Left lung (tissue), 10 donors: ENCODE results near the gene POU2F1. TPM values are rescaled to one million over a fixed set of nuclear protein-coding genes. Genes with fewer than 3 reads are reported as not detected.

ENCODE experiments used
- ATAC-seq: fragments of 200-7000 bp; cut with Tn5 transposase; one replicate; pipeline ENCODE4 v1.9.1; 2020; ENCODE audit warnings: moderate library complexity
- DNase-seq, 4 donors: peaks; one replicate each; pipeline ENCODE4 v3.0.0-alpha.2; 2013 to 2020
- H3K27ac ChIP-seq, 2 donors: fragments of 200-600 bp; sonication (generic) in 1 of 2; one replicate each; pipeline versions ENCODE4 v1.5.0 to v1.8.0; 2020 to 2021
- H3K27me3 ChIP-seq, 2 donors: fragments of 200-600 bp; sonication (generic) in 1 of 2; one replicate each; pipeline versions ENCODE4 v1.5.0 to v1.8.0; 2020 to 2021
- H3K36me3 ChIP-seq, 2 donors: fragments of 200-600 bp; sonication (generic) in 1 of 2; one replicate each; pipeline versions ENCODE4 v1.5.0 to v1.8.0; 2020 to 2021
- H3K4me1 ChIP-seq, 2 donors: fragments of 200-600 bp; one replicate each; pipeline ENCODE4 v1.8.0; 2021
- H3K4me3 ChIP-seq, 2 donors: fragments of 200-600 bp; sonication (generic) in 1 of 2; one replicate each; pipeline versions ENCODE4 v1.5.0 to v1.8.0; 2020 to 2021; ENCODE audit warnings: mild to moderate bottlenecking in 1 of 2
- H3K9me3 ChIP-seq, 2 donors: fragments of 200-600 bp; sonication (generic) in 1 of 2; one replicate each; pipeline versions ENCODE4 v1.5.0 to v1.8.0; 2020 to 2021
- CTCF ChIP-seq, 2 donors: fragments of 200-600 bp; sonication (generic) in 1 of 2; IDR thresholded peaks; one replicate each; pipeline versions ENCODE4 v1.5.0 to v1.8.0; 2021; ENCODE audit warnings: antibody characterized with exemption in 2 of 2
- intact Hi-C, 2 donors: fragments of 100-400 bp; cut with DNase I; formaldehyde crosslinking; loops; one replicate each; pipeline versions ENCODE4 v1.11.2 to v1.14.2; 2022
- polyA plus RNA-seq, 6 donors: library from polyadenylated mRNA; unstranded; fragments of 120-200 nt; gene quantifications; one replicate each; pipeline ENCODE4 v1.2.1, GENCODE V29; 2013; ENCODE audit not compliant: insufficient read length in 6 of 6
- total RNA-seq, 2 donors: library from RNA; stranded (reverse); fragmentation: NEBNext Ultra II Directional; extraction: Animal tissue kit (Norgen Biotek cat#: 25700); gene quantifications; one replicate each; pipeline ENCODE4 v1.2.1, GENCODE V29; 2021
- donor health status: DM: no; HTN: yes; CAD: no.
- donor health status: DM: no; HTN: no; CAD: no.

Gene POU2F1
- total and polyA plus RNA-seq, 8 donors = 12.3 to 16.3 (median 15.2) TPM

DNA sequence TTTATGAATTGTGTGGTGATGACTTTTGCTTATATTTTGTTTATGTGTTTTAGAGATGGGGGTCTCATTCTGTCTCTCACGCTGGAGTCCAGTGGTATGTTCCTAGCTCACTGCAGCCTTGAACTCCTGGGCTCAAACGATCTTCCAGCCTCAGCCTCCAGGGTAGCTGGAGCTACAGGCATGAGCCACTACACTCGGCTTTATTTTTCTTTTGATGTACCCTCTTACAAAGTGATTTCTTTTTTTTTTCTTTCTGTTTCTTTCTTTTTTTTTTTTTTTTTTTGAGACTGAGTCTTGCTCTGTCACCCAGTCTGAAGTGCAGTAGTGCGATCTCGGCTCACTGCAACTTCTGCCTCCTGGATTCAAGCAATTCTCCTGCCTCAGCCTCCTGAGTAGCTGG, 250.9 kb downstream of the POU2F1 start:
- H3K27me3 ChIP-seq = no peaks in the 10 kb centered on the region
- ATAC-seq = no peak
- H3K9me3 ChIP-seq = no peaks in the 10 kb centered on the region
- no peak overlapping the region for H3K4me3 ChIP-seq
- DNase-seq = no peak
- no peak for TF ChIP-seq CTCF (IDR thresholded peaks at IDR 0.05)
- no peaks in the 10 kb centered on the region for H3K4me1 ChIP-seq
- no peaks in the 10 kb centered on the region for H3K36me3 ChIP-seq
- intact Hi-C loops = no loop called here
- H3K27ac ChIP-seq = no peak overlapping the region

- no peaks in the 10 kb centered on the region for H3K9me3 ChIP-seq
- no peak overlapping the region for H3K27ac ChIP-seq
- intact Hi-C loops = no loop called here
- no peaks in the 10 kb centered on the region for H3K36me3 ChIP-seq
- DNase-seq (no peak), ATAC-seq (no peak)
- H3K4me3 ChIP-seq = no peak overlapping the region
- H3K4me1 ChIP-seq = no peaks in the 10 kb centered on the region
- no peaks in the 10 kb centered on the region for H3K27me3 ChIP-seq
- TF ChIP-seq CTCF (IDR thresholded peaks at IDR 0.05) = no peak
Observed at GRCh38 chr1:167472752-167473521, 252.3 kb downstream of the POU2F1 start.

- DNase-seq (no peak), ATAC-seq (no peak)
- Histone ChIP-seq H3K27ac (no peak overlapping the region), H3K9me3 (no peaks in the 10 kb centered on the region), H3K36me3 (no peaks in the 10 kb centered on the region), H3K4me3 (no peak overlapping the region), H3K4me1 (no peaks in the 10 kb centered on the region), H3K27me3 (no peaks in the 10 kb centered on the region)
- intact Hi-C loops = no loop called here
- TF ChIP-seq CTCF (IDR thresholded peaks at IDR 0.05) = no peak
Observed at GRCh38 chr1:167473761-167474160, 253.1 kb downstream of the POU2F1 start.

DNA sequence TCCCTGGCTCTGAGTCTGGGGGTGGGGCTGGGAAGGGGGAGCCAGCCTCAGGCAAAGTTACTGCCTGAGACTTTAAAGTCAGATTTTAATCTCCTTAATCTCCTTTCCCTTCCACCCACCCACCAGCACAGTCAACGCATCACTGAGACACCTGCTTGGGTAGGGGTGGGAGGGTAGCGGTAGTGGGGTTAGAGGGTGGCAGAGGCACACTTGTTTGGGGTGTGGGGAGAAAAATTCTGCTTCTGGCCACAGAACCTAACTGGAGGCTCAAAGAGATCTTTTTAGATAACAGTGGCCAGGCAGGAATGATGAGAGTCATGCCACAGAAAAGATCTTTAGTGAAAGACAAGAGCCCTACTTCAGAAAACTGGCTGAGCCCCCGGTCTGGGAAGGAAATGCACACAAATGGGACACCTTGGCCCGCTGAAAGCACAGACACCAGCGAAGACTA, 253.5 kb downstream of the POU2F1 start:
- H3K9me3 ChIP-seq = no peaks in the 10 kb centered on the region
- DNase-seq (no peak), ATAC-seq (no peak)
- H3K4me3 ChIP-seq = no peak overlapping the region
- intact Hi-C loops = no loop called here
- H3K36me3 ChIP-seq = no peaks in the 10 kb centered on the region
- H3K27ac ChIP-seq = no peak overlapping the region
- TF ChIP-seq CTCF (IDR thresholded peaks at IDR 0.05) = no peak
- no peaks in the 10 kb centered on the region for H3K4me1 ChIP-seq
- H3K27me3 ChIP-seq = no peaks in the 10 kb centered on the region

DNA sequence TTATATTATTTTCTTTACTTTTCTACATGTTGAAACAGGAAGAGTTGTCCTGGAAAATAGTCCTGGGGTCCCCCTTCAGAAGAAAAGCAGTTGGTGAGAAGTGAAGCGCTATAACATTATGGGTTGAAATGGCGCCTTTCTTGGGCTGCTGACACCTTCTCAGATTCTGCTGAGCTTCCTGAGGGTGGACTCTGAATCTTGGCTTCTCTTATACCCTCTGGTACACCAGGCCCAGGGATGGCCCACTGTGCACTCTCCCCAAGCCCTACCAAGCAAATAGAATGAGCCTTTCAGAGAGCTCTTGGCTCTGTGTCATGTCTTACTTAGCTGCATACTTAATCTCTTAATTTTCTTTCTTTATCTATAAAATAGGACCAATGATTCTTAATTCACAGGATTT, 255.4 kb downstream of the POU2F1 start:
- H3K4me1 ChIP-seq = no peaks in the 10 kb centered on the region
- no peak for TF ChIP-seq CTCF (IDR thresholded peaks at IDR 0.05)
- ATAC-seq (no peak), DNase-seq (no peak)
- H3K4me3 ChIP-seq = no peak overlapping the region
- H3K27ac ChIP-seq = no peak overlapping the region
- H3K9me3 ChIP-seq = no peaks in the 10 kb centered on the region
- H3K36me3 ChIP-seq = no peaks in the 10 kb centered on the region
- no peaks in the 10 kb centered on the region for H3K27me3 ChIP-seq
- intact Hi-C loops = no loop called here

Other genes starting within 250 kb of the POU2F1 start
- 1 to 10 TPM in 1 of 2 donors, under 1 TPM in 1; 0.60 to 2.1 TPM for gene ILDR2, start 245.3 kb upstream of the POU2F1 start, total RNA-seq
- under 1 TPM; 0.36 to 0.75 (median 0.63) TPM for gene ILDR2, start 245.3 kb upstream of the POU2F1 start, polyA plus RNA-seq
- gene MAEL, start 231.6 kb upstream of the POU2F1 start, total RNA-seq = not detected
- gene MAEL, start 231.6 kb upstream of the POU2F1 start, polyA plus RNA-seq = under 1 TPM in 5 of 6 donors, not detected in 1; 0.11 to 0.47 (median 0.25) TPM
- under 1 TPM; 0.50 to 0.55 TPM for gene GPA33, start 130.5 kb upstream of the POU2F1 start, total RNA-seq
- under 1 TPM in 4 of 6 donors, not detected in 2; 0.11 to 0.31 (median 0.18) TPM for gene GPA33, start 130.5 kb upstream of the POU2F1 start, polyA plus RNA-seq
- under 1 TPM in 1 of 2 donors, not detected in 1; 0.12 TPM for gene STYXL2, start 126.8 kb upstream of the POU2F1 start, total RNA-seq
- 1 to 10 TPM in 2 of 6 donors, under 1 TPM in 4; 0.60 to 1.3 (median 0.71) TPM for gene STYXL2, start 126.8 kb upstream of the POU2F1 start, polyA plus RNA-seq